ENCODE results near the gene SEC22C.
"Not testable (repeated sequence)": the region's sequence is repeated elsewhere in the genome, so short reads cannot be mapped to it uniquely, and the experiment has no call there.

The SEC22C gene

DNA sequence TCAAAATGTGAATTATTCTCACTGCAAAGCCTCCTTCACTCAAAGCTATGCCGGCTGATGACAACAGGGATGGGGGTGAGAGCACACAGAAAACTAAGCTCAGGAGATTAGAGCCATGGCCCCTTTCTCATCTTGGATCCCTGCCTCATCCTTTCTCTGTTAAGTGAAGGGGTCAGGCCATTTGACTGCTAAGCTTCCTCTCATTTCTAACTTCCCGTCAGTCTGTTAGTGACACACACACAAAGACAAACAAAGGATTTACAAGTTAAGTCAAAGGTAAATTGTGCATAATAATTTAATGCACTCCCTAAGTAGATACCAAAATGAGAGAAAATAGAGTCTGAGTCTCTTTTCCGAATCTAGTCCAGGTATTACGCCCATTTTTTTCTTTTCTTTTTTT lies 10.0 kb upstream of the SEC22C start:
- no peak for DNase-seq (ENCODE audit: extremely low read depth, low read depth)
- TF ChIP-seq, protein P1, sequence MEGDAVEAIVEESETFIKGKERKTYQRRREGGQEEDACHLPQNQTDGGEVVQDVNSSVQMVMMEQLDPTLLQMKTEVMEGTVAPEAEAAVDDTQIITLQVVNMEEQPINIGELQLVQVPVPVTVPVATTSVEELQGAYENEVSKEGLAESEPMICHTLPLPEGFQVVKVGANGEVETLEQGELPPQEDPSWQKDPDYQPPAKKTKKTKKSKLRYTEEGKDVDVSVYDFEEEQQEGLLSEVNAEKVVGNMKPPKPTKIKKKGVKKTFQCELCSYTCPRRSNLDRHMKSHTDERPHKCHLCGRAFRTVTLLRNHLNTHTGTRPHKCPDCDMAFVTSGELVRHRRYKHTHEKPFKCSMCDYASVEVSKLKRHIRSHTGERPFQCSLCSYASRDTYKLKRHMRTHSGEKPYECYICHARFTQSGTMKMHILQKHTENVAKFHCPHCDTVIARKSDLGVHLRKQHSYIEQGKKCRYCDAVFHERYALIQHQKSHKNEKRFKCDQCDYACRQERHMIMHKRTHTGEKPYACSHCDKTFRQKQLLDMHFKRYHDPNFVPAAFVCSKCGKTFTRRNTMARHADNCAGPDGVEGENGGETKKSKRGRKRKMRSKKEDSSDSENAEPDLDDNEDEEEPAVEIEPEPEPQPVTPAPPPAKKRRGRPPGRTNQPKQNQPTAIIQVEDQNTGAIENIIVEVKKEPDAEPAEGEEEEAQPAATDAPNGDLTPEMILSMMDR (IDR thresholded peaks at IDR 0.05; ENCODE audit: low read depth, low read length), result no peak

DNA sequence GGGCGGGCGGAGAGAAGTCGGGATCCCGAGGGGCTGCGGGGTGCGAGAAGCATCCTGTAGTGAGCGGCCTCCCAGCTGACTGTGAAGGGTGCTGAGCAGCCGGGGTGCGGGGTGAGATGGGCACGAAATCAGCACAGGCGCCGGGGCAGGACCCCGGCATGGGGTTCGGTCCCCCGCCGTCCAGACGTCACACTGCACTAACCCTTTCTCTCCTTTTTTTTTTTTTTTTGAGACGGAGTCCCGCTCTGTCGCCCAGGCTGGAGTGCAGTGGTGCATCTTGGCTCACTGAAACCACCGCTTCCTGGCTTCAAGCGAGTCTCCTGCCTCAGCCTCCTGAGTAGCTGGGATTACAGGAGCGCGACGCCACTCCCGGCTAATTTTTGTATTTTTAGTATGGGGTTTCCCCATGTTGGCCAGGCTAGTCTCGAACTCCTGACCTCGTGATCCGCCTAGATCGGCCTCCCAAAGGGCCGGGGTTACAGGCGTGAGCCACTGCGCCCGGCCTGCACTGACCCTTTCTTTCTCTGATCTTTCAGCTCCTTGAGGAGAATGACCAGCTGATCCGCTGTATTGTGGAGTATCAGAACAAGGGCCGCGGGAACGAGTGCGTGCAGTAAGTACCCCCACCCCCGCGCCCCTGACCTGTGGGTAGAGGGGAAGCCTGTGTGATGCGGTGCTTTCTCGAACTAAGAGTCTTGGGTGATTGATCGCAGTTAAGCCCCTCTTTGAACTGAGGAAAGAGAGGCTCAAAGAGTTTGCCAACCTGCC lies 9.4 kb upstream of the SEC22C start:
- DNase-seq (ENCODE audit: extremely low read depth, low read depth), result no peak
- TF ChIP-seq, protein P1 (IDR thresholded peaks at IDR 0.05; ENCODE audit: low read depth, low read length), result no peak

DNA sequence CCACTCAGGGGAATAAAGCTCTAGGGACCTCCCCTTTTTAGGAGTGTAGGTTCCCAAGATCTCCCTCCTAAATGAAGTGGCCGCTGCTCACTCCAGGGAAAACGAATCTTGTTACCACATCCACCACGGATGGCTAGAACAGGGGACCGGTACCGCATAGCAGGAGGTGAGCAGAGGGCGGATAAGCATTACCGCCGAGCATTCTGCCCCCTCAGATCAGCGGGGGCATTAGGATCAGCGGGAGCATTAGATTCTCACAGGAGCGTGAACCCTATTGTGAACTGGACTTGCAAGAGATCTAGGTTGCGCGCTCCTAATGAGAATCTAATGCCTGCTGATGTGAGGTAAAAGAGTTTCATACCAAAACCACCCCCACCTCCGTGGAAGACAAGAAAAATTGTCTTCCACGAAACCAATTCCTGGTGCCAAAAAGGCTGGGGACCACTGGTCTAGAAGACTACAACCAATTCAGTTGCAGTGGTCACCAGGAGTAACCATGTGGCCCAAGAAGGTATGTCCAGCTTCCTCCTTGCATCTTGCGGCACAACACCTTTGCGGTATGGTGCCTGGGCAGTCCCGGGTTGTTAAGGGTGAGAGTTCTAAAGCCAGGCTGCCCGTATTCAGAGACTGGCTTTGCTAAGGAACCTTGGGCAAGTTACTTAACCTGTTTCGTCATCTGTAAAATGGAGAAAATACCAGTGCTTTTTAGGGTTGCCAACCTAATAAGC lies 7.8 kb upstream of the SEC22C start:
- TF ChIP-seq, protein P1 (IDR thresholded peaks at IDR 0.05; ENCODE audit: low read depth, low read length), result no peak
- DNase-seq (ENCODE audit: extremely low read depth, low read depth), result no peak

DNA sequence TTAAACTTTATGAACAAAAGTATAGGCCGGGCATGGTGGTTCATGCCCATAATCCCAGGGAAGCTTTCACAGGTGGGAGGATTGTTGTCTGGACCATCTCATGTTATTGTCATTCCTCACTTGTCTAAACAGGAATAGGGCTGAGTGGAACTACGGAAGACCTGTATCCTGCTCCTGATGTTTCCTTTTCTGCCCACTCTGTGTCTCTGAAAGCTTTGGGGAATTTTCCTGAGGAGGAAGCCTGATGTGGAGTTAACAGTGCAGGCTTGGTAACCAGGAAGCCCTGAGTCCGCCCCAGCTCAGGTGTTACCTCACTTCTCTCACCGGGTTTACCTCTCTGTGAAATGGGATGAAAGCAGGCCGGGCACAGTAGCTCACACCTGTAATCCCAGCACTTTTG lies 6.9 kb upstream of the SEC22C start:
- DNase-seq (ENCODE audit: extremely low read depth, low read depth), result no peak
- TF ChIP-seq, protein P1 (IDR thresholded peaks at IDR 0.05; ENCODE audit: low read depth, low read length), result no peak

DNA sequence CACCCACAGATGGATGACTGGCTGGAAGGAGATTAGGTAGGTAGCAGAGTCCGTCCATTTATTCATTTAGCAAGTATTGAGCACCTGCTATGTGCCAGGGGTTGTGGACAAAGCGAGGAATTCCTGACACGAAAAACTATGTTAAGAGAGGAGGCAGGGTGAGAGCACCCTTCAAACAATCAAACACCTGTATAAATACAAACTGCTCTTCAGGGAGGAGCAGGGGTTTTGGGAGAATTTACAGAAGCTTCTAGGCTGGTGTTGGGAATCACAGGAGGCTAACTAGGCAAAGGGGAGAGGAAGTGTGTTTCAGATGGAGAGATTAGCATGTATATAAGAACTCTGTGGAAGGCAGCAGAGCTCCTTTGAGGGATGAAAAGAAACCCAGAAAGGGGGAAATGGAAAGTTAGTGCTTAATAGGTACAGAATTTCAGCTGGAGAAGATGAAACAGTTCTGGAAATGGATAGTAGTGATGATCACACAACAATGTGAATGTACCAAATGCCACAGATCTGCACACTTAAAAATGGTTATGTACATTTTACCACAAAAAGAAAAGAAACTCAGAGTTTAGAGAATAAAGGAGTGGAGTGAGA lies 805 bp upstream of the SEC22C start:
- no peak for DNase-seq (ENCODE audit: extremely low read depth, low read depth)
- TF ChIP-seq, protein P1 (IDR thresholded peaks at IDR 0.05; ENCODE audit: low read depth, low read length), result no peak

DNA sequence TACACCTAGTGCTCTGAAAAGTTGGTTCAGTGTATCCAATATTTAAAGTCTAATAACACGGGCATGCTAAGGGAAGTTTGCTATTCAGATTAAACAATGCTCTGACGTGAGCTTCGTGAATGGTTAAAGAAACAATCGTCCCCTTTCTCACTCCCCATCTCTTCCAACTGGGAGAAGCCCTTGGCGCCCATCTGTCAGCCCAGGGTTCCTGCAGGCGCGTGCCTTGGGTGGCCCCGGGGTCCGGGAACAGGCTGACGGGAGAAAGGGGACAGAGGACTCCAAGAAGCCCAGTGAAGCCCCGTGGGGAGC lies 413 bp downstream of the SEC22C start:
- DNase-seq (ENCODE audit: extremely low read depth, low read depth), result no peak
- TF ChIP-seq, protein P1 (IDR thresholded peaks at IDR 0.05; ENCODE audit: low read depth, low read length), result no peak

DNA sequence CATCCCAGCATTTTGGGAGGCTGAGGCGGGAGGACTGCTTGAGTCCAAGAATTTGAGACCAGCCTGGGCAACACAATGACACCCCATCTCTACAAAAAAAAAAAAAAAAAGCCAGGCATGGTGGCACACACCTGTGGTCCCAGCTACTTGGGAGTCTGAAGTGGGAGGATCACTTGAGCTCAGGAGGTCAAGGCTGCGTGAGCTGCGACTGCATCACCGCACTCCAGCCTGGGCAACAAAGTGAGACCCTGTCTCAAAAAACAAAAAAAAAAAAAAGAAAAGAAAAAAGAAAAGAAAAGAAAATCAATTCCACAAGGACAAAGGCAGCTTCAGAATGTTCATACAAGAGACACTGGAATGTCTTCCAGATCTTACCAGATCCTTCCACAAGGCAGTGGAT lies 2.4 kb downstream of the SEC22C start:
- DNase-seq (ENCODE audit: extremely low read depth, low read depth), result not testable (repeated sequence)
